ENCODE data around the gene DCN.

Gene DCN

GRCh38 chr12:91103101-91103500 is 79.5 kb downstream of the DCN start:
- DNase-seq (ENCODE audit: low read depth in 2 of 2) = no peak

- no peak for DNase-seq (ENCODE audit: low read depth in 2 of 2)
These were observed 81.7 kb downstream of the DCN start for GRCh38 chr12:91100906-91101305.

- DNase-seq (ENCODE audit: low read depth in 2 of 2) = no peak
These were observed 82.8 kb downstream of the DCN start for GRCh38 chr12:91099836-91100235.

- DNase-seq (ENCODE audit: low read depth in 2 of 2) = no peak
These were observed 83.3 kb downstream of the DCN start for GRCh38 chr12:91099341-91099740.

- no peak for DNase-seq (ENCODE audit: low read depth in 2 of 2)
These were observed 83.7 kb downstream of the DCN start for GRCh38 chr12:91098941-91099340.

GRCh38 chr12:91098461-91098860 is 84.2 kb downstream of the DCN start:
- no peak for DNase-seq (ENCODE audit: low read depth in 2 of 2)

- DNase-seq (ENCODE audit: low read depth in 2 of 2) = no peak
These were observed 87.7 kb downstream of the DCN start for GRCh38 chr12:91094957-91095356.

GRCh38 chr12:91094032-91094662 is 88.5 kb downstream of the DCN start:
- DNase-seq (ENCODE audit: low read depth in 2 of 2) = no peak

- no peak for DNase-seq (ENCODE audit: low read depth in 2 of 2)
These were observed 89.3 kb downstream of the DCN start for GRCh38 chr12:91093341-91093740.

- no peak for DNase-seq (ENCODE audit: low read depth in 2 of 2)
These were observed 90.5 kb downstream of the DCN start for GRCh38 chr12:91091916-91092715.

Measured in stimulated activated CD8-positive, alpha-beta memory T cell treated with anti-CD3 and anti-CD28 coated beads, Interleukin-15, amount 100 ng/mL, for 4 hours (primary cell).